HepG2 (cell line): ENCODE measurements around the gene ZMPSTE24. TPM values are rescaled to one million over a fixed set of nuclear protein-coding genes. Genes with fewer than 3 reads are reported as not detected.
A peak's percentile ranks its signal among the peaks of the same experiment; 100 is the strongest.

Experiments
- CBX5 ChIP-seq: sonication (generic); formaldehyde crosslinking; IDR thresholded peaks from 2 replicates; pipeline ENCODE4 v1.4.0; 2020; ENCODE audit warnings: missing genetic modification reagents, borderline replicate concordance
- CC2D1A ChIP-seq: sonication (generic); formaldehyde crosslinking; IDR thresholded peaks from 2 replicates; pipeline ENCODE4 v1.8.1; 2023; ENCODE audit warnings: mild to moderate bottlenecking, missing genetic modification reagents
- CHD4 ChIP-seq: fragments of 200-600 bp; sonication (generic); IDR thresholded peaks from 2 replicates; pipeline ENCODE4 v1.7.0; 2017; ENCODE audit warnings: mild to moderate bottlenecking, low read length, borderline replicate concordance
- DDIT3 ChIP-seq: sonication (generic); formaldehyde crosslinking; IDR thresholded peaks from 2 replicates; pipeline ENCODE4 v1.4.0; 2020; ENCODE audit warnings: mild to moderate bottlenecking, missing genetic modification reagents
- GLI4 ChIP-seq: sonication (generic); formaldehyde crosslinking; IDR thresholded peaks from 2 replicates; pipeline ENCODE4 v1.5.1; 2020; ENCODE audit warnings: missing genetic modification reagents, mild to moderate bottlenecking, moderate library complexity, borderline replicate concordance
- GTF2F1 ChIP-seq: fragments of 150-350 bp; IDR thresholded peaks from 2 replicates; pipeline ENCODE4 v1.6.1; 2014; ENCODE audit warnings: low read length
- IRF1 ChIP-seq: sonication (generic); formaldehyde crosslinking; IDR thresholded peaks from 2 replicates; pipeline ENCODE4 v1.4.0; 2020; ENCODE audit warnings: low read depth, mild to moderate bottlenecking, missing genetic modification reagents
- MEIS2 ChIP-seq: sonication (generic); formaldehyde crosslinking; IDR thresholded peaks from 2 replicates; pipeline ENCODE4 v1.9.0; 2021; ENCODE audit warnings: mild to moderate bottlenecking, missing genetic modification reagents
- RCOR2 ChIP-seq: IDR thresholded peaks from 2 replicates; pipeline ENCODE4 v1.6.1; 2016; ENCODE audit warnings: missing biosample characterization, missing genetic modification reagents
- SOX5 ChIP-seq: IDR thresholded peaks from 2 replicates; pipeline ENCODE4 v1.6.1; 2016; ENCODE audit warnings: borderline replicate concordance
- SRY ChIP-seq: sonication (generic); formaldehyde crosslinking; IDR thresholded peaks from 2 replicates; pipeline ENCODE4 v1.8.0; 2022; ENCODE audit warnings: mild to moderate bottlenecking, missing genetic modification reagents
- TARDBP ChIP-seq: sonication (generic); formaldehyde crosslinking; IDR thresholded peaks from 2 replicates; pipeline ENCODE4 v1.8.0; 2022; ENCODE audit warnings: mild to moderate bottlenecking, missing genetic modification reagents
- ZNF136 ChIP-seq: sonication (generic); formaldehyde crosslinking; IDR thresholded peaks from 2 replicates; pipeline ENCODE4 v1.8.1; 2022; ENCODE audit warnings: low read depth, mild to moderate bottlenecking, moderate library complexity, missing genetic modification reagents
- ZNF33A ChIP-seq: sonication (generic); formaldehyde crosslinking; IDR thresholded peaks from 2 replicates; pipeline ENCODE4 v1.5.1; 2020; ENCODE audit warnings: missing genetic modification reagents, mild to moderate bottlenecking, moderate library complexity, borderline replicate concordance
- ZNF343 ChIP-seq: sonication (generic); formaldehyde crosslinking; IDR thresholded peaks from 2 replicates; pipeline ENCODE4 v1.4.0; 2020; ENCODE audit warnings: mild to moderate bottlenecking, missing genetic modification reagents
- ZNF350 ChIP-seq: sonication (generic); formaldehyde crosslinking; IDR thresholded peaks from 2 replicates; pipeline ENCODE4 v1.4.0; 2020; ENCODE audit warnings: mild to moderate bottlenecking, low read depth, missing genetic modification reagents, borderline replicate concordance
- ZNF446 ChIP-seq: sonication (generic); formaldehyde crosslinking; IDR thresholded peaks from 2 replicates; pipeline ENCODE4 v1.5.0; 2020; ENCODE audit warnings: mild to moderate bottlenecking, missing genetic modification reagents
- ZNF530 ChIP-seq: sonication (generic); formaldehyde crosslinking; IDR thresholded peaks from 2 replicates; pipeline ENCODE4 v1.5.0; 2020; ENCODE audit warnings: low read depth, mild to moderate bottlenecking, missing genetic modification reagents
- ZNF562 ChIP-seq: sonication (generic); formaldehyde crosslinking; IDR thresholded peaks from 2 replicates; pipeline ENCODE4 v1.8.0; 2022; ENCODE audit warnings: missing genetic modification reagents, borderline replicate concordance
- polyA plus RNA-seq, 8 experiments: library from polyadenylated mRNA; depleted of rRNA in 3 of 8; stranded (reverse) in 7 of 8; unstranded in 1 of 8; fragments of >200 nt; fragmentation: Illumina TruSeq in 4 of 8; extraction: Trizol in 4 of 8; gene quantifications; 2 replicates each; pipeline versions ENCODE4 v1.2.1 to v1.2.3, GENCODE V29; 2011 to 2016; ENCODE audit warnings: low read depth in 4 of 8, missing spikeins in 1 of 8, mixed read lengths in 1 of 8; ENCODE audit not compliant: insufficient read depth in 1 of 8
- total RNA-seq, 5 experiments: library from RNA; depleted of rRNA; stranded (reverse); fragments of >200 nt; fragmentation: Illumina TruSeq; extraction: Trizol; gene quantifications; 2 replicates each; pipeline ENCODE4 v1.2.3, GENCODE V29; 2016; ENCODE audit warnings: low read depth in 1 of 5
- TF ChIP-seq, protein P1 (sequence below): sonication (generic); formaldehyde crosslinking; IDR thresholded peaks from 2 replicates; pipeline ENCODE4 v1.5.0; 2020; ENCODE audit warnings: mild to moderate bottlenecking, missing genetic modification reagents
- TF ChIP-seq, protein P2 (sequence below): sonication (generic); formaldehyde crosslinking; IDR thresholded peaks from 2 replicates; pipeline ENCODE4 v1.9.0; 2022; ENCODE audit warnings: low read depth, missing genetic modification reagents
- TF ChIP-seq, protein P3 (sequence below): sonication (generic); formaldehyde crosslinking; IDR thresholded peaks from 2 replicates; pipeline ENCODE4 v1.4.0; 2020; ENCODE audit warnings: missing genetic modification reagents

The ZMPSTE24 gene
- total and polyA plus RNA-seq, 2 of the 13 experiments (the other 11 are each of a cell fraction or from before 2014, with no cell fraction given), result 13.6 to 60.2 TPM

DNA sequence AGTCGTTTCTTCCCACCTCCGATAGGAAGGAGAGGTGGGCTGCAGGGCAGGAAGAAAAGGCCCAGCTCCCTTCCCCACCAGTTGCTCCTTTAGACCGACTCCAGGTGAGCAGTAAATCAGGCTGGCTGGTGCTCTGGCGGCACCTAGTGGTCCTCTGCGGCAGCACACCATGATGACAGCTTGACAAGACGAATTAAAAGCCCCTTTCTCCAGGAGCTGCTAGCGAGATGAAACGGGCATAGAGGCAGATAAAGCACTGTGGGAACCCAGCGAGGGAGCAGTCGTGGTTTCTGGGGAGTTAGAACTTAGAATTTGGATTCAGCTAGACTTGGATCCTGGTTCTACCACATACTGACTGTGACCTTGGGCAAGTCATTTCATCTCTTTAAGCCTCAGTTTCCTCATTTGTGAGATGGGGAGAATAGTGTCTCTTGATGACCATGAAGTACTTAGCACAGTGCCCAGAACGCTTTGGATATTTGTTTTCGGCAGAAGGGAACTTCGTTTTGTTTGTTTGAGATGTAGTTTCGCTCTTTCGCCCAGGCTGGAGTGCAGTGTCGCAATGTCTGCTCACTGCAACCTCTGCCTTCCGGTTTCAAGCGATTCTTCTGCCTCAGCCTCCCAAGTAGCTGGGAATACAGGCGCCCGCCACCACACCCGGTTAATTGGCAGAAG lies 80.8 kb downstream of the ZMPSTE24 start (continued):
- TF ChIP-seq MEIS2 (CRISPR knock-in tag) (peak; percentile 85), ZNF530 (CRISPR knock-in tag) (no peak), RCOR2 (CRISPR knock-in tag) (no peak), ZNF343 (CRISPR knock-in tag) (no peak), CC2D1A (CRISPR knock-in tag) (0 out of 2 replicates have a peak, but pooled peaks have one; percentile 47), SRY (CRISPR knock-in tag) (no peak), ZNF562 (CRISPR knock-in tag) (no peak), ZNF350 (peak; percentile 21; the same call in 1 of the 2 replicates), TARDBP (CRISPR knock-in tag) (no peak), SOX5 (CRISPR knock-in tag) (no peak), IRF1 (CRISPR knock-in tag) (no peak), ZNF136 (CRISPR knock-in tag) (no peak), CHD4 (no peak), CBX5 (no peak), ZNF33A (CRISPR knock-in tag) (no peak), GTF2F1 (no peak), GLI4 (CRISPR knock-in tag) (no peak), DDIT3 (no peak), ZNF446 (CRISPR knock-in tag) (no peak)
- TF ChIP-seq, protein P1, sequence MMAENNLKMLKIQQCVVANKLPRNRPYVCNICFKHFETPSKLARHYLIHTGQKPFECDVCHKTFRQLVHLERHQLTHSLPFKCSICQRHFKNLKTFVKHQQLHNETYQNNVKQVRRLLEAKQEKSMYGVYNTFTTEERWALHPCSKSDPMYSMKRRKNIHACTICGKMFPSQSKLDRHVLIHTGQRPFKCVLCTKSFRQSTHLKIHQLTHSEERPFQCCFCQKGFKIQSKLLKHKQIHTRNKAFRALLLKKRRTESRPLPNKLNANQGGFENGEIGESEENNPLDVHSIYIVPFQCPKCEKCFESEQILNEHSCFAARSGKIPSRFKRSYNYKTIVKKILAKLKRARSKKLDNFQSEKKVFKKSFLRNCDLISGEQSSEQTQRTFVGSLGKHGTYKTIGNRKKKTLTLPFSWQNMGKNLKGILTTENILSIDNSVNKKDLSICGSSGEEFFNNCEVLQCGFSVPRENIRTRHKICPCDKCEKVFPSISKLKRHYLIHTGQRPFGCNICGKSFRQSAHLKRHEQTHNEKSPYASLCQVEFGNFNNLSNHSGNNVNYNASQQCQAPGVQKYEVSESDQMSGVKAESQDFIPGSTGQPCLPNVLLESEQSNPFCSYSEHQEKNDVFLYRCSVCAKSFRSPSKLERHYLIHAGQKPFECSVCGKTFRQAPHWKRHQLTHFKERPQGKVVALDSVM (CRISPR knock-in tag), result 0 out of 2 replicates have a peak, but pooled peaks have one; percentile 11
- TF ChIP-seq, protein P2, sequence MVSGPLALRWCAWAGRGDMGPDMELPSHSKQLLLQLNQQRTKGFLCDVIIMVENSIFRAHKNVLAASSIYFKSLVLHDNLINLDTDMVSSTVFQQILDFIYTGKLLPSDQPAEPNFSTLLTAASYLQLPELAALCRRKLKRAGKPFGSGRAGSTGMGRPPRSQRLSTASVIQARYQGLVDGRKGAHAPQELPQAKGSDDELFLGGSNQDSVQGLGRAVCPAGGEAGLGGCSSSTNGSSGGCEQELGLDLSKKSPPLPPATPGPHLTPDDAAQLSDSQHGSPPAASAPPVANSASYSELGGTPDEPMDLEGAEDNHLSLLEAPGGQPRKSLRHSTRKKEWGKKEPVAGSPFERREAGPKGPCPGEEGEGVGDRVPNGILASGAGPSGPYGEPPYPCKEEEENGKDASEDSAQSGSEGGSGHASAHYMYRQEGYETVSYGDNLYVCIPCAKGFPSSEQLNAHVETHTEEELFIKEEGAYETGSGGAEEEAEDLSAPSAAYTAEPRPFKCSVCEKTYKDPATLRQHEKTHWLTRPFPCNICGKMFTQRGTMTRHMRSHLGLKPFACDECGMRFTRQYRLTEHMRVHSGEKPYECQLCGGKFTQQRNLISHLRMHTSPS (CRISPR knock-in tag), result no peak
- TF ChIP-seq, protein P3, sequence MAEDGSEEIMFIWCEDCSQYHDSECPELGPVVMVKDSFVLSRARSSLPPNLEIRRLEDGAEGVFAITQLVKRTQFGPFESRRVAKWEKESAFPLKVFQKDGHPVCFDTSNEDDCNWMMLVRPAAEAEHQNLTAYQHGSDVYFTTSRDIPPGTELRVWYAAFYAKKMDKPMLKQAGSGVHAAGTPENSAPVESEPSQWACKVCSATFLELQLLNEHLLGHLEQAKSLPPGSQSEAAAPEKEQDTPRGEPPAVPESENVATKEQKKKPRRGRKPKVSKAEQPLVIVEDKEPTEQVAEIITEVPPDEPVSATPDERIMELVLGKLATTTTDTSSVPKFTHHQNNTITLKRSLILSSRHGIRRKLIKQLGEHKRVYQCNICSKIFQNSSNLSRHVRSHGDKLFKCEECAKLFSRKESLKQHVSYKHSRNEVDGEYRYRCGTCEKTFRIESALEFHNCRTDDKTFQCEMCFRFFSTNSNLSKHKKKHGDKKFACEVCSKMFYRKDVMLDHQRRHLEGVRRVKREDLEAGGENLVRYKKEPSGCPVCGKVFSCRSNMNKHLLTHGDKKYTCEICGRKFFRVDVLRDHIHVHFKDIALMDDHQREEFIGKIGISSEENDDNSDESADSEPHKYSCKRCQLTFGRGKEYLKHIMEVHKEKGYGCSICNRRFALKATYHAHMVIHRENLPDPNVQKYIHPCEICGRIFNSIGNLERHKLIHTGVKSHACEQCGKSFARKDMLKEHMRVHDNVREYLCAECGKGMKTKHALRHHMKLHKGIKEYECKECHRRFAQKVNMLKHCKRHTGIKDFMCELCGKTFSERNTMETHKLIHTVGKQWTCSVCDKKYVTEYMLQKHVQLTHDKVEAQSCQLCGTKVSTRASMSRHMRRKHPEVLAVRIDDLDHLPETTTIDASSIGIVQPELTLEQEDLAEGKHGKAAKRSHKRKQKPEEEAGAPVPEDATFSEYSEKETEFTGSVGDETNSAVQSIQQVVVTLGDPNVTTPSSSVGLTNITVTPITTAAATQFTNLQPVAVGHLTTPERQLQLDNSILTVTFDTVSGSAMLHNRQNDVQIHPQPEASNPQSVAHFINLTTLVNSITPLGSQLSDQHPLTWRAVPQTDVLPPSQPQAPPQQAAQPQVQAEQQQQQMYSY, result 0 out of 2 replicates have a peak, but pooled peaks have one; percentile 36
